Kidney epithelial cell (primary cell): Measurements from ENCODE around the gene POLRMT. TPM values are rescaled to one million over a fixed set of nuclear protein-coding genes. Genes with fewer than 3 reads are reported as not detected.

Experiments used
- DNase-seq: peaks from one replicate; pipeline ENCODE4 v3.0.0-alpha.2; 2010; ENCODE audit warnings: low read depth
- H3K27me3 ChIP-seq: 2 replicates; pipeline ENCODE4 v1.6.0; 2011; ENCODE audit warnings: low read length; ENCODE audit not compliant: control insufficient read depth, insufficient read depth
- H3K36me3 ChIP-seq: 2 replicates; pipeline ENCODE4 v1.5.1; 2011; ENCODE audit warnings: low read length; ENCODE audit not compliant: control insufficient read depth, insufficient read depth
- H3K4me3 ChIP-seq: 2 replicates; pipeline ENCODE4 v1.5.1; 2011; ENCODE audit warnings: low read depth, mild to moderate bottlenecking, control low read depth, low read length
- CTCF ChIP-seq: IDR thresholded peaks from 2 replicates; pipeline ENCODE4 v1.5.1; 2011; ENCODE audit warnings: mild to moderate bottlenecking, moderate library complexity, low read length, control low read depth, inconsistent platforms; ENCODE audit not compliant: insufficient read depth, poor library complexity, severe bottlenecking
- total RNA-seq: library from RNA; depleted of rRNA; stranded (reverse); fragments of >200 nt; gene quantifications from 2 replicates; pipeline ENCODE4 v1.2.3, GENCODE V29; 2015

POLRMT gene
- total RNA-seq, 1 donor from 2014 or later = 47.6 TPM

DNA sequence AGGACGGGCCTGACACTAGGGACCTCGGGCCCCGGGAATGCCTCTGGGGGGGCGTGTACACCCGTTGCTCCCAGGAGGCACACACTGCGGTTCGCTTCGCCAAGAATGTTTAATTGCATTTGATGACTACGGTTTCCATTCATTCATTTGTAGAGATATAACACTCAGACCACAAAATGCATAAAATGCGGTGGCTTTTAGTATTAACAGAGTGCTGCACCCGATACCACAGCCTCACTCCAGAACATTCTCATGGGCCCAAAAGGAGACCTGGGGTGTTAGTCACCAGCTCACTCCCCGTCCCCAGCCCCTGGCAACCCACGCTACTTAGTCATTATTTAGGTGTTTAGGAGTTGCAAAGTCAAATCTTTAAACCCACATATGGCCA lies 21.9 kb downstream of the POLRMT start:
- TF ChIP-seq CTCF = no peak
- DNase-seq = peak; percentile 76
- H3K4me3 ChIP-seq = no peak overlapping the region
- peaks cover 1% of the 10 kb centered on the region for H3K36me3 ChIP-seq
- peaks cover 4% of the 10 kb centered on the region for H3K27me3 ChIP-seq

- no peak overlapping the region for H3K4me3 ChIP-seq
- no peak for TF ChIP-seq CTCF
- H3K27me3 ChIP-seq = peaks cover 4% of the 10 kb centered on the region
- H3K36me3 ChIP-seq = peaks cover 1% of the 10 kb centered on the region
- DNase-seq = no peak
These were observed 22.4 kb downstream of the POLRMT start for GRCh38 chr19:610801-611480.

- no peak for TF ChIP-seq CTCF
- H3K4me3 ChIP-seq = no peak overlapping the region
- DNase-seq = no peak
- peaks cover 1% of the 10 kb centered on the region for H3K36me3 ChIP-seq
- H3K27me3 ChIP-seq = peaks cover 4% of the 10 kb centered on the region
These were observed 23.1 kb downstream of the POLRMT start for GRCh38 chr19:610071-610800.

- no peak for TF ChIP-seq CTCF
- Histone ChIP-seq H3K27me3 (peaks cover 4% of the 10 kb centered on the region), H3K36me3 (no peaks in the 10 kb centered on the region), H3K4me3 (no peak overlapping the region)
- no peak for DNase-seq
These were observed 24.4 kb downstream of the POLRMT start for GRCh38 chr19:609004-609346.

- Histone ChIP-seq H3K27me3 (peaks cover 4% of the 10 kb centered on the region), H3K4me3 (no peak overlapping the region), H3K36me3 (no peaks in the 10 kb centered on the region)
- no peak for DNase-seq
- TF ChIP-seq CTCF = no peak
These were observed 25.0 kb downstream of the POLRMT start for GRCh38 chr19:608155-609003.
